ENCODE measurements around the gene LUM.

DNA sequence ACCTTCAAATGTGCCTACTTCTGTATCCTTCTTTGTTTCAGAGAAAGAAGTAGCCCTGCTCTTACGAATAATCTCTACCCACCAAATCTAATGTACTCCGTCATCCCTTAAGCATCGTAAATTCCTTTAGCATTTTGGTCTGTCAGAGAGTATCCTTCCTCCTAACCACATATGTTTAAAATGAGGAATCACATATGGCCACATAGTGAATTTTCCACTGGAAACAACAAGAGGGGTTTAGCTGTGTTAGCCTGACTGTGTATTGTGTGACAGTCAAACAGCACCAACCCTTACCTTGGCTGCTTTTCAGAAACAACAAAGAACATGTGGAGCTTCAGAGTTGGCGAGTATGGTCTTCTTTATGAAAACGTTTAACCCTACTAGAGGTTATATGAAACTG lies 5.5 kb downstream of the LUM start:
- TF ChIP-seq, protein P1, sequence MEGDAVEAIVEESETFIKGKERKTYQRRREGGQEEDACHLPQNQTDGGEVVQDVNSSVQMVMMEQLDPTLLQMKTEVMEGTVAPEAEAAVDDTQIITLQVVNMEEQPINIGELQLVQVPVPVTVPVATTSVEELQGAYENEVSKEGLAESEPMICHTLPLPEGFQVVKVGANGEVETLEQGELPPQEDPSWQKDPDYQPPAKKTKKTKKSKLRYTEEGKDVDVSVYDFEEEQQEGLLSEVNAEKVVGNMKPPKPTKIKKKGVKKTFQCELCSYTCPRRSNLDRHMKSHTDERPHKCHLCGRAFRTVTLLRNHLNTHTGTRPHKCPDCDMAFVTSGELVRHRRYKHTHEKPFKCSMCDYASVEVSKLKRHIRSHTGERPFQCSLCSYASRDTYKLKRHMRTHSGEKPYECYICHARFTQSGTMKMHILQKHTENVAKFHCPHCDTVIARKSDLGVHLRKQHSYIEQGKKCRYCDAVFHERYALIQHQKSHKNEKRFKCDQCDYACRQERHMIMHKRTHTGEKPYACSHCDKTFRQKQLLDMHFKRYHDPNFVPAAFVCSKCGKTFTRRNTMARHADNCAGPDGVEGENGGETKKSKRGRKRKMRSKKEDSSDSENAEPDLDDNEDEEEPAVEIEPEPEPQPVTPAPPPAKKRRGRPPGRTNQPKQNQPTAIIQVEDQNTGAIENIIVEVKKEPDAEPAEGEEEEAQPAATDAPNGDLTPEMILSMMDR (IDR thresholded peaks at IDR 0.05), result no peak
- no peak for TF ChIP-seq POLR2A (IDR thresholded peaks at IDR 0.05)

Measured in body of pancreas (tissue), 4 donors.